ENCODE data around the gene LILRA6.
"Not testable (repeated sequence)": the region's sequence is repeated elsewhere in the genome, so short reads cannot be mapped to it uniquely, and the experiment has no call there.

Gene LILRA6

DNA sequence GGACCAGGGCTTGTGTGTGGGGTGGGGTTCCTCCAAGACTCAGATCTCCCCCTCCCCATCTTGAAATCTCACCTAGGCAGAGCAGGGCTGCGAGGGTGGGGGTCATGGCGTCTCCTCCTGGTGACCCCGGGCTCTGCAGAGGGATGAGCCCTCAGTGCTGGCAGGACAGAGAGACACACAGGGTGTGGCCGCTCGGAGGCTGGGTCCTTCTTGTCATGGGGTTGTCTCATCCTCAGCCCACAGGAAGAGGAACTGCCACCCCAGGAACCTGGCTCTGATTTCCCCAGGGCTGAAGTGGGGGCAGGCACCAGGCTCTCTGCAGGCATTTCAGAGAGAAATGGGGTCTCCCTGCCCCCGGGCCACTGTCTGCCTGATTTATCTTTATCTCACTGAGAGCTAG is at the start of gene LILRA6:
LILRA6 (minus strand) TSS at position 145 of the 400 bp plus-strand sequence.
- DNase-seq, result not testable (repeated sequence)

DNA sequence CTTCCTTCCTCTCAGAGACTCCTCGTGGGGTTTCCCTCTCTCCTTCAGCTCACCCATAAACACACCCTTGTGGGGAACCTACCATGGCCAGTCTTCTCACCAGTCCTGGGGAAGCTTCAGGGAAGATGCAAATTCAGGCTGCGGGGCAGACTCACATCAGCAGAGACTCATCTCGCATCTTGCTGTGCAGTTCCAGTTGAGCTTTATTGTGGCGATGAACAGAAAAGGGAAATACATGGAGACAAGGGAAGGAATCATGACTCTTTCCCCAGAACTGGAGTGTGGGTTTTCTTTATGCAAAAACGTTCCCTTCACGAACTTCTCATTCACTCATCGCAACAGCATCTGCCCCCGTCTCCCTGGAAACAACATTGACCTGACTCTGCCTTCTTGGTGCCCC is 46.6 kb upstream of the LILRA6 start:
- DNase-seq, result not testable (repeated sequence)

DNA sequence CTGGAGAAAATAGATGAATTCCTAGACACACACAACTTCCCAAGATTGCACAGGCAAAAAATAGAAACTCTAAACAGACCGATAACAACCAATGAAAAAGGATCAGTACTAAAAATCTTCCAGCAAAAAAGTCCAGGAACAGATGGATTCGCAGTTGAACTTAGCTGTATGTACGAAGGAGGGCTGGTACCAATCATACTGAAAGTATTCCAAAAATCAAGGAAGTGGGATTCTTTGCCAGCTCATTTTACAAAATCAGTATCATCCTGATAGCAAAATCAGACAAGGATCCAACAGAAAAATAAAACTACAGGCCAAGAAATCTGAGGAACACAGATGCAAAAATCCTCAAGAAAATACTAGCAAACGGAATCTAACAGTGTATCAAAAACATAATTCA is 44.9 kb upstream of the LILRA6 start:
- no peak for DNase-seq

DNA sequence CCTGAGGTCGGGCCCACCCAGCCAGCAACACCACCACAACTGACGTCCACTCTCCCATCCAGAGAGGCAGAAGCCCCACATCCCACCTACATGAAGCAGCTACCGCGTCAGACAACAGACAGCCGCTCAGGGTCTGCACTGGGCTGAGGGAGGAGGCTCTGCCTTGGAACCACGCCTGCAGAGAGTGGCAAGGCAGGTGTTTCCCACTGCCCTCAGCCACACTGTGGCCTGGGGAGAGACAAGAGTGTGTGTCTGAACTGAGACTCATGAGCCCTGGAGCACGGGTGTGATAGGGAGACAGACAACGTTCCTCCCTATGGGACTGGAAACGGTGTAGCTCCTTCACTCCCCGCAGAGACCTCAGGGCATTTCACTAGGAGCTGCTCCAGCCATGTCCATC is 43.7 kb upstream of the LILRA6 start:
- not testable (repeated sequence) for DNase-seq

DNA sequence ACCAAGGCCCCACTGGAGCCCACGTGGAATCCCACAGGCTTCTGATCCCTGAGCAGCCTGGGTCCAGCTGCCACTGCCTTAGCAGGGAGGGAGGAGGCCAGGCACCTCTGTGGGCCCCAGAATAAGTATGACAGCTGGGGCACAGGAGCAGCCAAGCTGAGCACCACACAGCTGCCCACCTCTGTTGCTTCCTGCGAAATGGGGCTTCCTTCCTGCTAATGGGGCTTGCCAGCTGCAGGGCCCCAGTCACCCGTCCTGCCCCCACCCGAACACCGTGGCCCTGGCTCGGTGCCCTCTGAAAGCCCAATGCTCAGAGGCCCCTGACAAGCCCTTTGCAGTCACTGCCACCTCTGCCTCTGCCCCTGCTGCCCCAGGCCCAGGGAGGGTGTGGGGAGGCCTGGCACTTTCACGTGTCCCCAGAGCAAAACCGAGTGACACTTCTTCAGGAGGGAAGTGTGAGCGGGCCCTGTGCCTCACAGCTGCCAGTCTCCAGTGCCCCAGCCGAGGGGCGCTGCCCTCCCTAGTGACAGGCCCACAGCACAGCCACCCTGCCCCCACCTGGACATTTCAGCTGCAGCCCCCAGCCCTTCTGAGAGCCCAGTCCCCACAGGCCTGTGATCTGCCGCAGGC is 43.0 kb upstream of the LILRA6 start:
- not testable (repeated sequence) for DNase-seq

DNA sequence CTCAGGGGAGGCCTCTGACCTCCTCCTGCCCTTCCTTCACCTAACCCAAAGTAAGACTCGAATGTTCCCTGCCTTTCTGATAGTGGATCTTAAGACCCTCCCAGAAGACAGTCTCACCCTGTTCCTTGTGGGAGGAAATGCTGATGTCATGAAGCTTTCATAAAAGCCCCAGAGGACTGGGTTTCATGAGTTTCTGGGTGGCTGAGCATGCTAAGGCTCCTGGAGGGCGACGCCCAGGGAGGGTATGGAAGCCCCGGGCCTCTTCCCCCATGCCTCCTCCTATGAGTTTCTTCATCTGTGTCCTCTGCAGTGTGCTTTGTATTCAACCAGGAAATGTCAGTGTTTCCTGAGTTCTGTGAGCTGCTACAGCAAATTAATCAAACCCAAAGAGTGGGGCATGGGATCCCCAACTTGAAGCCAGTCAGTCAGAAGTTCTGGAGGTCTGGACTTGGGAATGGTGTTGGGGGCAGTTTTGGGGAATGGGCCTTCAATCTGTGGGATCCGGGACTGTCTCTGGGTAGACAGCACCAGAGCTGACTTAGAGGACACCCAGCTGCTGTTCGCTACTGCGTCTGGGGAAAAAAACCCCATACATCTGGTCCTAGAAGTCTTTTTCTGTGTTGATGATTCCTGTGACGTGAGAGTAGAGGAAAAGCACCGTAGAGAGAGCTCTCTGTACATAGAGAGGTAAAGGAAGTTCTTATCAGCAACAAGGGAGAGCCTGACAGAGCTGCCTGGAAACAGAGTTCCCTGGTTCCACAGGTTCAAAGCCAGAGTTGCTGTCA is 40.3 kb upstream of the LILRA6 start:
- no peak for DNase-seq

GRCh38 chr19:54281729-54282075 is 39.1 kb upstream of the LILRA6 start:
- not testable (repeated sequence) for DNase-seq

GRCh38 chr19:54281007-54281728 is 38.6 kb upstream of the LILRA6 start, which contains the start of gene LILRB2:
Gene LILRB2 (minus strand): TSS chr19:54281110. CDS start chr19:54280496, 614 bp downstream.
- DNase-seq, result no peak

- not testable (repeated sequence) for DNase-seq
These were observed 37.9 kb upstream of the LILRA6 start for GRCh38 chr19:54280441-54280840.

GRCh38 chr19:54280025-54280424 is 37.4 kb upstream of the LILRA6 start:
- not testable (repeated sequence) for DNase-seq

DNA sequence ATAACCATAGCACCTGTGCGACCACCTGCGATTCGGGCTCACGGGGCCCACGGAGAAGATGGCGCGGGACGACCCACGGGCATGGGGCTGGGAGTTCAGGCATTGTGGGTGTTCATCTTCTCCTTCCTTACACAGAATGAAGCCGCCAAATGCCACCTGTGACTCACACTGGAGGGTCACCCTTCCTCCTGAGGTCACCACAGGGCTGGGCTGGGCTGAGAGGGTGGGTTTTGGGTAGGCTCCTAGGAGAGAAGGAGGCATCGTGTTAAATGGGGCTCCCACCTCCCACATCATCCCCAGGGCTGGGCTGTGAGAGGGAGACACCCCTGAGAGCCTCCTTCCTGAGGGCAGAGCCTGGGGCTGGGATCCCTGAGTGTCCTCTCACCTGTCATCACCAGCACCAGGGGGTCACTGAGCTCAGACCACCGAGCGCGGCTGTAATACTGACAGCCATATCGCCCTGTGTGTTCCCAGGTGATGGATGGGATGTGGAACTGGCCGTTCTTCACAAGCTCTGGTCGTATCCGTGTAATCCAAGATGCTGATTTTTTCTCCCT is 36.9 kb upstream of the LILRA6 start:
- no peak for DNase-seq

GRCh38 chr19:54278571-54279195 is 36.1 kb upstream of the LILRA6 start:
- DNase-seq, result not testable (repeated sequence)

- DNase-seq, result not testable (repeated sequence)
These were observed 35.5 kb upstream of the LILRA6 start for GRCh38 chr19:54278056-54278455.

- not testable (repeated sequence) for DNase-seq
These were observed 34.6 kb upstream of the LILRA6 start for GRCh38 chr19:54277111-54277615.

DNA sequence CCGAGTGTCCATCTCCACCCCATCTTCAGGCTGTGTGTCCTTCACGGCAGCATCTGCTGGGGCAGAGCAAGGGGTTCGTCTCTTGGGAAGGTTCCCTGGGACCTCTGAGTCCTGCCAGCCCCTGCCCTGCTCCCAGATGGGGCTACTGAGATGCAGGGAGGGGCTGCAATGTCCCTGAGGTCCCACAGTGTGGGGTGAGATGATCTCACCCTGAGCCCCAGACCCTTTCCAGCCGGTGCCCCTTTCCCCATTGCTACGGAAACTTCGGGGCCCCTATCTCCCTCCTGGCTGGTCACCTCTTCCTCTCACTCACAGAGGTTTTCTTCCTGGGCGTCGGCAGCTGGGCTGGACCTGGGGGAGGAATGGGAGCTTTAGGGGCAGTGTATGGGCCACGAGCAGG is 33.4 kb upstream of the LILRA6 start:
- DNase-seq, result no peak

DNA sequence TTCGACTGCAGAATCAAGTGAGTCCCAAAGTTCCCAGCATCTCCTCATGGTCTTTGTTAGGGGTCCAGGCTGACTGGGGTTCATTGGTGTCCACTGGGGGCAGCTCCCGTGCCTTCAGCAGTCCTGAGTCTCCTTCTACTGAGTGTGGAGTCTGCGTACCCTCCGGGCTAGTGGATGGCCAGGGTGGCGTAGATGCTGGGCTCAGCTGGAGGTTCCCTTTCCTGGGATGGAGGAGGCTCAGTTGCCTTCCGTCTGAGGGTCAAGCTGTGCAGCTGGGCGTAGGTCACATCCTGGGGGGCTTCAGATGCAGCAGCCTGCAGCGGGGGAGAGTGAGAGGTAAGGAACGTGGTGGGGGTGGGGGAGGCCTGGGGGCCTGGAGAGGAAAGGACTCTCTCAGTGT is 31.9 kb upstream of the LILRA6 start:
- not testable (repeated sequence) for DNase-seq

DNA sequence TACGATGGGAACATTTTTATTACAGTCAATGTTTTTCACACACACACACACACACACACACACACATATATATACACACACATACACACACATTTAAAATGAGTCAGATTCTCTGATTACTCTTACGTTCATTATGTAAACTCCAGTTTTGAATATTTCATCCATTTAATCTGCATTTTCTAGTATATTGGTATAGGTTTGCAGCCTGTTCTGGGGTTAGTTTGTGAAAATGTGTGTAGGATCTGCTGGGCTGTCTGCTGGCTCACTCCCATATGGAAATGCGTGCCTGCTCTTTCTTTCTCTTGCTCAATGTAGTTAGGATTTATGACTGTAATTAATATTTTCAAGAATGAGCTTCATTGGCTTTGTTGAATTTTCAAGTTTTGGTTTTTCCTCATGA is 31.2 kb upstream of the LILRA6 start:
- no peak for DNase-seq

DNA sequence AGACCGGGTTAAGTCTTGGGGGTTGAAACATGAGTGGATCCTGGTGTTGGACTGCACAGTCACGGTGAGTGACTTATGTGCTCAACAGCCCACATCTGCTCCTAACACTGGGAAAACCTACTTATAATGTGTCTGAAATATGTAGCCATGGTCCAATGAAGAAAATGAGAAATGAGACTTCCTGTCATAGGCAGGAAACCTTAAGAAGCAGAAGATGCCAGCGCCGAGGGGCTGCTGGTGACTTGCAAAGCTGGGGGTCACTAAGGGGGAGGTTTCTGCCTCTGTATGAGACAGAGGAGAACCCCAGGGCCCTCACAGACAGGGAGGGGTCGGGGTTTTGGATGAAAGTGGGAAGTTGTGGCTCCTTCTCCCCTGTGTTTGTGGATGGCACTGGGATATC is 29.6 kb upstream of the LILRA6 start:
- DNase-seq, result not testable (repeated sequence)

DNA sequence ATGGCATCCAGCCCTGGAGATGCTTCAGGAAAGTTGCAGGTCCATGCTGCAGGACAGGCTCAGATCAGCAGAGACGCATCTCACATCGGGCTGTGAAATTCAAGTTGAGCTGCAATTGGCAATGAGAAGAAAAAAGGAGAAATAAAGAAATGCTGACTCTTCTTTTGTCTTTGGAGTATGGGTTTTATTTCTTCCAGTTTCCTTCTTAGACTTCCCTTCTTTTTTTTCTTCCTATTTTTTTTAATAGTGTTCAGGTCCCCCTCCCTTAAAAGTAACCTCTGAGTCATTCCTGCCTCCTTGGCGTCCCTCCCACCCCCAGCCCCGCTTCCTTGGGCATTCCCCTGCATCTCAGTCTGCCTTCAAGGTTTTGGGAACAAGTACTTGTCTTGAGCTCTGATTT is 29.0 kb upstream of the LILRA6 start:
- DNase-seq, result not testable (repeated sequence)

GRCh38 chr19:54271106-54271505 is 28.5 kb upstream of the LILRA6 start:
- no peak for DNase-seq

GRCh38 chr19:54268936-54269335 is 26.3 kb upstream of the LILRA6 start:
- no peak for DNase-seq

GRCh38 chr19:54266133-54266532 is 23.5 kb upstream of the LILRA6 start:
- peak; percentile 55 to 67 for DNase-seq

- DNase-seq, result no peak
These were observed 19.9 kb upstream of the LILRA6 start for GRCh38 chr19:54262470-54262869.

Data from NCI-H1930 (cell line).